Gastroesophageal sphincter (tissue), 4 donors: ENCODE measurements around the gene ERCC4. TPM values are rescaled to one million over a fixed set of nuclear protein-coding genes. Genes with fewer than 3 reads are reported as not detected.

Source experiments
- ATAC-seq: fragments of 150-250 bp; one replicate; pipeline ENCODE4 v1.9.1; 2016; ENCODE audit warnings: mild to moderate bottlenecking, moderate library complexity
- H3K27ac ChIP-seq, 4 donors: fragments of 200-600 bp; sonication (generic) in 3 of 4; 1 replicate in 3 of 4; 2 replicates in 1 of 4; pipeline ENCODE4 v1.5.1; 2016 to 2019
- H3K27me3 ChIP-seq: fragments of 200-600 bp; sonication (generic); one replicate; pipeline ENCODE4 v1.5.1; 2019
- H3K36me3 ChIP-seq, 2 donors: fragments of 200-600 bp; sonication (generic); one replicate each; pipeline ENCODE4 v1.5.1; 2019; ENCODE audit warnings: control low read depth in 1 of 2
- H3K4me1 ChIP-seq, 3 donors: fragments of 200-600 bp; sonication (generic); 1 replicate in 2 of 3; 2 replicates in 1 of 3; pipeline ENCODE4 v1.5.1; 2016 to 2019; ENCODE audit warnings: control low read depth in 2 of 3
- H3K4me3 ChIP-seq, 2 donors: fragments of 200-600 bp; sonication (generic); one replicate each; pipeline ENCODE4 v1.5.1; 2019; ENCODE audit warnings: mild to moderate bottlenecking in 1 of 2, moderate library complexity in 1 of 2
- H3K9me3 ChIP-seq, 3 donors: fragments of 200-600 bp; sonication (generic); one replicate each; pipeline ENCODE4 v1.5.1; 2017 to 2019; ENCODE audit warnings: control low read depth in 2 of 3
- EP300 ChIP-seq: sonication (generic); formaldehyde crosslinking; IDR thresholded peaks from one replicate; pipeline ENCODE4 v1.6.1; 2017; ENCODE audit warnings: antibody characterized with exemption, mild to moderate bottlenecking
- POLR2A ChIP-seq, 2 donors: fragments of 450-650 bp; IDR thresholded peaks; one replicate each; pipeline ENCODE4 v1.6.1; 2017; ENCODE audit warnings: antibody characterized with exemption in 2 of 2, mild to moderate bottlenecking in 2 of 2, moderate library complexity in 1 of 2
- POLR2AphosphoS5 ChIP-seq: sonication (generic); formaldehyde crosslinking; IDR thresholded peaks from one replicate; pipeline ENCODE4 v1.6.1; 2017; ENCODE audit warnings: antibody characterized with exemption
- WGBS, 2 donors: methylation state at CpG; one replicate each; pipeline ENCODE4 v1.1.5; 2018; ENCODE audit warnings: low coverage in 1 of 2; 5-methylcytosine and 5-hydroxymethylcytosine counted together
- total RNA-seq, 4 donors: library from RNA; depleted of rRNA; stranded (reverse); fragments of >200 nt; gene quantifications; one replicate each; pipeline ENCODE4 v1.1.0, GENCODE V29; 2016
- TF ChIP-seq, protein P1 (sequence below), 4 experiments: fragments of 200-600 bp in 2 of 4; fragments of 450-650 bp in 2 of 4; sonication (generic) in 1 of 4; IDR thresholded peaks; one replicate each; pipeline ENCODE4 v1.5.1; 2017 to 2019; ENCODE audit warnings: antibody characterized with exemption in 4 of 4, mild to moderate bottlenecking in 2 of 4, moderate library complexity in 2 of 4

Gene ERCC4
- total RNA-seq, 4 donors from 2014 or later, result 6.3 to 12.5 (median 9.2) TPM

- no peak for ATAC-seq
- H3K27ac ChIP-seq, result peak overlapping the region in 2 of 4 donors; percentile 19 to 22
- WGBS, 2 donors, result 73 to 78% methylated on average over 3 to 7 of the region's 10 CpGs
These were observed 4.8 kb upstream of the ERCC4 start for GRCh38 chr16:13915033-13915635.

GRCh38 chr16:13919330-13919682, 648 bp upstream of the ERCC4 start:
- ATAC-seq, result peak; percentile 23
- Histone ChIP-seq H3K27ac (peak overlapping the region; percentile 8 to 83 (median 76)), H3K4me3 (peak overlapping the region; percentile 9 to 87), H3K4me1 (peaks cover 6 to 43% (median 8%) of the 10 kb centered on the region in 3 donors), H3K36me3 (peaks cover 0 to 8% of the 10 kb centered on the region in 2 donors), H3K9me3 (no peaks in the 10 kb centered on the region), H3K27me3 (no peaks in the 10 kb centered on the region)
- WGBS, 2 donors, result 2 to 7% methylated on average over 3 of the region's 3 CpGs
- TF ChIP-seq POLR2AphosphoS5 (peak; percentile 11), POLR2A (IDR thresholded peaks at IDR 0.05) (no peak)

More at GRCh38 chr16:13915033-13915635, 4.8 kb upstream of the ERCC4 start:
- H3K36me3 ChIP-seq, result no peaks in the 10 kb centered on the region
- no peaks in the 10 kb centered on the region for H3K27me3 ChIP-seq
- TF ChIP-seq, protein P1, sequence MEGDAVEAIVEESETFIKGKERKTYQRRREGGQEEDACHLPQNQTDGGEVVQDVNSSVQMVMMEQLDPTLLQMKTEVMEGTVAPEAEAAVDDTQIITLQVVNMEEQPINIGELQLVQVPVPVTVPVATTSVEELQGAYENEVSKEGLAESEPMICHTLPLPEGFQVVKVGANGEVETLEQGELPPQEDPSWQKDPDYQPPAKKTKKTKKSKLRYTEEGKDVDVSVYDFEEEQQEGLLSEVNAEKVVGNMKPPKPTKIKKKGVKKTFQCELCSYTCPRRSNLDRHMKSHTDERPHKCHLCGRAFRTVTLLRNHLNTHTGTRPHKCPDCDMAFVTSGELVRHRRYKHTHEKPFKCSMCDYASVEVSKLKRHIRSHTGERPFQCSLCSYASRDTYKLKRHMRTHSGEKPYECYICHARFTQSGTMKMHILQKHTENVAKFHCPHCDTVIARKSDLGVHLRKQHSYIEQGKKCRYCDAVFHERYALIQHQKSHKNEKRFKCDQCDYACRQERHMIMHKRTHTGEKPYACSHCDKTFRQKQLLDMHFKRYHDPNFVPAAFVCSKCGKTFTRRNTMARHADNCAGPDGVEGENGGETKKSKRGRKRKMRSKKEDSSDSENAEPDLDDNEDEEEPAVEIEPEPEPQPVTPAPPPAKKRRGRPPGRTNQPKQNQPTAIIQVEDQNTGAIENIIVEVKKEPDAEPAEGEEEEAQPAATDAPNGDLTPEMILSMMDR (IDR thresholded peaks at IDR 0.05), result no peak
- no peak for TF ChIP-seq POLR2A (IDR thresholded peaks at IDR 0.05)
- no peak for TF ChIP-seq EP300
- TF ChIP-seq POLR2AphosphoS5, result no peak
- no peak overlapping the region for H3K4me3 ChIP-seq
- no peaks in the 10 kb centered on the region for H3K9me3 ChIP-seq
- peaks cover 0 to 28% (median 11%) of the 10 kb centered on the region in 3 donors for H3K4me1 ChIP-seq

- Histone ChIP-seq H3K4me3 (peak overlapping the region; percentile 56 to 87), H3K27me3 (no peaks in the 10 kb centered on the region), H3K27ac (peak overlapping the region; percentile 29 to 84 (median 82)), H3K4me1 (peaks cover 6 to 44% (median 8%) of the 10 kb centered on the region in 3 donors), H3K9me3 (no peaks in the 10 kb centered on the region), H3K36me3 (peaks cover 0 to 16% of the 10 kb centered on the region in 2 donors)
- 0% methylated on average over 1 to 6 of the region's 10 CpGs for WGBS, 2 donors
- TF ChIP-seq POLR2A (IDR thresholded peaks at IDR 0.05), result no peak
- TF ChIP-seq POLR2AphosphoS5, result no peak
- TF ChIP-seq, protein P1 (IDR thresholded peaks at IDR 0.05), result no peak
- TF ChIP-seq EP300, result no peak
- ATAC-seq, result no peak
These were observed 510 bp downstream of the ERCC4 start for GRCh38 chr16:13920510-13920818.

GRCh38 chr16:13921328-13921727, 1.4 kb downstream of the ERCC4 start:
- Histone ChIP-seq H3K36me3 (peaks cover 0 to 21% of the 10 kb centered on the region in 2 donors), H3K4me1 (peaks cover 6 to 44% (median 8%) of the 10 kb centered on the region in 3 donors), H3K4me3 (no peak overlapping the region), H3K27me3 (no peaks in the 10 kb centered on the region), H3K9me3 (no peaks in the 10 kb centered on the region), H3K27ac (peak overlapping the region in 2 of 4 donors; percentile 29 to 83)
- 72 to 73% methylated on average over 2 of the region's 2 CpGs for WGBS, 2 donors
- TF ChIP-seq POLR2AphosphoS5 (no peak), POLR2A (IDR thresholded peaks at IDR 0.05) (no peak), EP300 (no peak)
- TF ChIP-seq, protein P1 (IDR thresholded peaks at IDR 0.05), result no peak
- ATAC-seq, result no peak

DNA sequence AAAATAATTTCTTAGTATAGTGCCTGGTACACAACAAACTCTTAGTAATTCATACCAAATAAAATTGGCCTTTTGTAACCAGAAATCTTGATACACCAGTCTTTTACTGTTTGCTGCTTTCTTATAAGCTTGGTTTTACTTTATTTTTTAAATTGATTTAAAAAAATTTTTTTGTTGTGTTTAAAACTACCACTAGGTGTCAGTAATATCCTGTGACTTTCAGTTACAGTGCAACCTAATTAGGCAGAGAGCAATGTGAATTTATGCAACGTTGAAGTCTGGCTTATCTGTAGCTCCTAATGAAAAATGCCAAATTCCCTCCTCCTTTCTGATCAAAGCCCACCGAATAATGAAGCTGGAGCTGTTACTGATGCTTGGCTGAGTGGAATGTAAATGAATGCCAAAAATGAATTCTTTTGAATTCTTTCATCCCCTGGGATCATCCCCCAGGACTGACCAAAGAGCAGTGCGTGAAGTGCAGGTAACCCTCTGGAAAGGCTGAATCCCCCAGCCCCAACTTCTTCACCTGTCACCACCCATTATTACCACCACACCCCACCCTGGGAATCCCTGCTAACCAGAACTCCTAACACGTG, 3.8 kb downstream of the ERCC4 start:
- no peak for ATAC-seq
- Histone ChIP-seq H3K27ac (peak overlapping the region in 1 of 4 donors; percentile 24), H3K4me1 (peaks cover 3 to 37% (median 8%) of the 10 kb centered on the region in 3 donors), H3K4me3 (no peak overlapping the region), H3K9me3 (no peaks in the 10 kb centered on the region), H3K27me3 (no peaks in the 10 kb centered on the region), H3K36me3 (peaks cover 0 to 30% of the 10 kb centered on the region in 2 donors)
- TF ChIP-seq POLR2A (IDR thresholded peaks at IDR 0.05) (no peak), POLR2AphosphoS5 (no peak), EP300 (no peak)
- TF ChIP-seq, protein P1 (IDR thresholded peaks at IDR 0.05), result peak; percentile 52 to 77 (median 69)
- 11 to 30% methylated on average over 3 to 4 of the region's 4 CpGs for WGBS, 2 donors
